GM21381 (cell line): Measurements from ENCODE around the gene POLE3.
"Not testable (repeated sequence)": the region's sequence is repeated elsewhere in the genome, so short reads cannot be mapped to it uniquely, and the experiment has no call there.

Experiments
- ATAC-seq: cut with Tn5 transposase; IDR thresholded peaks from one replicate; pipeline ENCODE4 v1.9.1; 2021; ENCODE audit warnings: mild to moderate bottlenecking, moderate library complexity; ENCODE audit not compliant: unreplicated experiment

POLE3 gene, protein sequence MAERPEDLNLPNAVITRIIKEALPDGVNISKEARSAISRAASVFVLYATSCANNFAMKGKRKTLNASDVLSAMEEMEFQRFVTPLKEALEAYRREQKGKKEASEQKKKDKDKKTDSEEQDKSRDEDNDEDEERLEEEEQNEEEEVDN

DNA sequence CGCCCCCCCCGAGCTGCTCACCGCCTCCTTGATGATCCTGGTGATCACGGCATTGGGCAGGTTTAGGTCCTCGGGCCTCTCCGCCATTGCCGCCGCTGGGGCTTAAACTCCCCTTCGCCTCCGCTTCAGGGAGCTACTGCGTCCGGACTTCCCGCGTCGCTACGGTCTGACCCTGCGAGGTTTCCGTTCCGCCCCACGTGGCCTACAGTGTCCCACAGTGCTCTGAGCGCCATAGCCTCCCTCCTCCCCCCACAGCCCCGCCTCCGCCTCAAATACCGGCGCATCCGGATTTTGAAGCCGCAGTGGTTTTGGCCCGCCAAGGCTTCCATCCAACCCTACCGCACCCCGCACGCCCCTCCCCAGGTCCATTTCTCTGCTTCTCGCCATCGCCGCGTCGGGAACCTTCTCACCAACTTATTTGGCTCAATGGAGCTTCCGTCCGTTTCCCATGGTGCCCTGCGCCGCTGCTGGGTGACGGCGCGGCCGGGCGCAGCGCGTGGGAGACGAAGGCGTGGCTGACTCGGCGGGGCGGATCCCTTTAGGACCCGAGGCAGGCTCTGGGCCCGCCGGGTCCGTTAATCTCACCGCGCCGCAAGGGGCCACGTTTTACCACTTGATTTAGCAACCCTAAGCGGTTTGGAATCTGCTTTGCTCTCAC is at the start of gene POLE3, which contains the start of gene C9orf43:
POLE3 (minus strand) TSS at position 469 of the 658 bp plus-strand sequence; CDS start at position 87, 382 bp downstream.
C9orf43 (plus strand) TSS at position 541 of the 658 bp plus-strand sequence. CDS start 2,747 bp downstream, outside the sequence.
- ATAC-seq: peak; percentile 89

DNA sequence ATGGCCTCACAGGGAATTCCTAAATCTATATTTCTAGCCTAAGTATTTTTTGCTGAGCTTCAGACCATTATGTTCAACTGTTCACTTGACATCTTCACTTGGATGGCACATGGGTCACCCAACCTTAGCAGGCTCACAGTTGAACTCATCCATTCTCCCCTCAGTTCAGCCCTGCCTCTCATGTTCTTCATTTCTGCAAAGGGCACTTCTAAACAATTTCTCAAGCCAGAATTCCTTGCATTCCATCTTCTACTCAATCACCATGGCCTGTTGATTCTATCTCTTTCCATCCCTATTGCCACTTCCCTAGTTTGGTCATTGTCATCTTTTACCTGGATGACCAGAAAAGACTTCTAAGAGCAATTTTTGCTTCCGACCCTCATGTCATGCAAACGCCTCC is 45.8 kb upstream of the POLE3 start:
- ATAC-seq: no peak

DNA sequence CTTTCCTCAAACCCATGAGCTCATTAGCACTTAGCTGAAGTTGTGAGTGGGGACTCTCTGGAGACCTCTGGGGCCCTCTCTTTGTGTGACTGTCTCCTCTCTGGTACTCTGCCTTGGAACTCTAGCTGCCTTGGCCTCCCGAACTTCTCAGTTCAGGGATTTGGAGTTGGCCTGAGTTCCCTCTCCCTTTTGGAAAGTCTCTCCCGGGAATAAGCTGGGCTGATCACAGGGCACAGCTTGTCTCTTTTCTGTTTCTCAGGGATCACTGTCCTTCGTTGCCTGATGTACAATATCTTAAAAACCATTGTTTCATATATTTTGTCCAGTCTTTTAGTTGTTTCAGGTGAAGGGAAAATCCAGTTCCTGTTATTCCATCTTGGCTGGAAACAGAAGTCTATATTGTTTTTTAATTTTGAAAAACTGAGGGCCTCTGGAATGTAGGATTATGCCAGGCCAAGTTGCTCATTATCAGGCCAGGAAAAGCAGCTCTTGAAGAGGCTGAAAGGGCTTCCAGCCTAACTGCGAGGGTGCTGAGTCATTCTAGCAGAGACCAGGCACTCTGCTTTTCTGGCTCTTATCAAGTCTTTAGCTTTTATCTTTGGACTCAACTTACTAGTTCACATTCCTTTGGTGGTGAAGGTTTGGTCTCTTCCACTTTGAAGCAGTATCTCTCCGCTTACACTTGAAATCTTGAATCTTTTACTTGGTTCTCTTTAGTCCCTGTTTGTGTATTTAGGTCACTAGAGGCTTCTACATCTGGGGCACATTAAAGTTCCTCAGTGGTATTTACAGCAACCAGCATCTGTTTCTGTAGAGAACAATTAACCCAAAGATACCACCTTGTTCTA is 44.7 kb upstream of the POLE3 start:
- no peak for ATAC-seq

DNA sequence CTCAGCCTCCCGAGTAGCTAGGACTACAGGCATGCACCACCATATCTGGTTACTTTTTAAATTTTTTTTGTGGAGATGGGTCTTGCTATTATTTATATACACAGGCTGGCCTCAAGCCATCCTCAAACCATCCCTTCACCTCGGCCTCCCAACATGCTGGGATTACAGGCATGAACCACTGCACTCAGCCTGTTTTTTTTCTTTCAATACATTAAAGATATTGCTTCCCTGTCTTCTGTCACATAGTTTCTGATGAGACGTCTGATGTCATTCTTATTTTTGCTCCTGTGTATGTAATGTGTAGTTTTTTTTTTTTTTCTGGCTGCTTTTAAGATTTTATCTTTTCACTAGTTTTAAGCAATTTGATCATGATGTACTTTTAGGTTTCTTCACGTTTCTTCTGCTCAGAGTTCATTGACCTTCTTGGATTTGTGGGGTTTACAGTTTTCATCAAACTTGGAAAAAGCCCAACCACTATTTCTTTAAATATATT is 41.7 kb upstream of the POLE3 start:
- ATAC-seq: no peak

DNA sequence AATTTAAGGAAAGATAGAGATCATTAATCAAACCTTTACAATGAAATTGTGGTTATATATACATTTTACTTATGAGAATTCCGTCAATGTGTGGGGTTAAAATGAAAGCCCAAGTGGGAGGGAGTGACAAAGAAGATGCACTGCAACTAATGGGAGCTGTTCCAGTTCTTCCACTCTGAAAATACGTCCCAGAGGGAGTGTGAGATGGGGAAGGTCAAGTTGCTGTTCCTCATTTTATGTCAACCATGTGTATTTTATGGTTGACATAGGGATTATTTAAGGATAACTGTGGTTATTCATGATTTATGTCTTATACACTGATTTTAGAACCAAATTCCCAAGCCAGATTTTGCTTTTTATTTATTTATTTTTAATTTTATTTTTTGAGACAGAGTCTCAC is 38.9 kb upstream of the POLE3 start:
- ATAC-seq: no peak

DNA sequence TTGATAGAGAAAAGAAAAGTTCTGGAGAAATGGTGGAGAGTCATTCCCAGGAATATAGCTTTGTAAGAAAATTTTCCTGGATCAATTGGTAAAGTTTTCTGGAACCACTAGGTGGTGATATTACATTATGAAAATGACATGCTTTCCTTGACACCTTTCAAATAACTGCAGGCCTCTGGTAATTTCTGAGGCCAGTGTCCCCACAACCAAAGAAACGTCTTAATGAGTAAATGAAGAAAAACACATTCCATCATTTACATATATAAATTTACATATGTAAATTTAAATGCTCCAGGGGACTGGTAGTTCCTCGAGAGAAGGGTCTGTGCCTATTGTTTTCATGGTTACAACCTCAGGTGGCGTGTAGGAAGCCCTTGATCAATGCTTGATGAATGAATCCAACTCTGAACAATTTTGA is 35.9 kb upstream of the POLE3 start:
- no peak for ATAC-seq

DNA sequence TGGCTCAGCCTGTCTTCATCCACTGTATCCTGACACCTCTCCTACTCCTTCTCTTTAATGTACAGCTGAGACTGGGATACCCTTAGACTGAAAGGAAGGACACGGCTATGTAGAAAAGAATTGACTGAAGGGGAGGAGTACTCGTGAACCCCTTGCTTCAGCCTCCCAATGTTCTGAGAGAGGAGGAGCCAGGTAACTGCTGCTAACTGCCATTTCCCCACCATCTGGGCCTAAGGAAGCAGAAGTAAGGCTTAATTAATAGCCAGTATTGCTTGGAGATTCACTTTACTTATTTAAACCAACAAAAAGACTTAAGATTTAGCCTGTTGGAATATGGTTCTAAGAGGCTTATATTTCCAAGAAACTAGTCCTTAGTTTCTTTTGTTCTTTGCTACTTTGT is 34.3 kb upstream of the POLE3 start:
- ATAC-seq: no peak

DNA sequence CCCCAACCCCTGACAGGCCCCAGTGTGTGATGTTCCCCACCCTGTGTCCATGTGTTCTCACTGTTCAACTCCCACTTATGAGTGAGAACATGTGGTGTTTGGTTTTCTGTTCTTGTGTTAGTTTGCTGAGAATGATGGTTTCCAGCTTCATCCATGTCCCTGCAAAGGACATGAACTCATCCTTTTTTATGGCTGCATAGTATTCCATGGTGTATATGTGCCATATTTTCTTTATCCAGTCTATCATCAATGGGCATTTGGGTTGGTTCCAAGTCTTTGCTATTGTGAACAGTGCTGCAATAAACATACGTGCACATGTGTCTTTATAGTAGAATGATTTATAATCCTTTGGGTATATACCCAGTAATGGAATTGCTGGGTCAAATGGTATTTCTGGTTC is 27.2 kb upstream of the POLE3 start:
- ATAC-seq: not testable (repeated sequence)

DNA sequence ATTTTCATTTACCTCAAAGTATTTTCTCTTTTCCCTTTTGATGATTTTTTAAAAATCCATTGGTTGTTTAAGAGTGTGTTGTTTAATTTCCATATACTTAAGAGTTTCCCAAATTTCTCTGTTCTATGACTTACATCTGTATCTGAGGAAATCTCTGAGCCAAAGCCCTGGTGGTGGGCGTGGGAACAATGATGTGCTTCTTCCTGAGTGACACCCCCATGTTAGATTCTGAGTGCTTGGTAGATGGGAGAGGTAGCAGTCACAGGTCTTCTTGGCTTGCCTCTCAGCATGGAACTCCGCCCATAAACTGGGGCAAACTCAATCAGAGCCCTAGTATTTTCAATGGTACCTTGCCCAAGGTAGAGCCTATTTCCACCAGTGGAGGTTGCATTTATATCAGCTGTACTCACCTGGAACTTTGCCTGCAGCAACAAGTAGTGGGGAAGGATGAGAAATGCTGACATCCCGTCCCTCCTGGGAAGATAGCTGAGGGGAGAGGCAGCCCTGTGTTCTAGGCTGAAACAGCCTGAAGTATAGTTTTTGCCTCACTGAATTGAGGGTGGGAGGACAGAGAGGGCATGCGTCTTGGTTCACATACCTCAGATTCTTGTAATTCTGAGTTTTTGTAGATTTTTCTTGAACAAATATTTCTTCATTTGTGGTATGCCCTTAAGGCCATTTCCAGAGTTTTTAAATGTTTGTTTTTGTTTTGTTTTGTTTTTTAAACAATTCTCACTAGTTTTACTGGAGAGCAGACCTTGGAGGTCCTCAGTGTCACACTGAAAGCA is 26.4 kb upstream of the POLE3 start:
- no peak for ATAC-seq

DNA sequence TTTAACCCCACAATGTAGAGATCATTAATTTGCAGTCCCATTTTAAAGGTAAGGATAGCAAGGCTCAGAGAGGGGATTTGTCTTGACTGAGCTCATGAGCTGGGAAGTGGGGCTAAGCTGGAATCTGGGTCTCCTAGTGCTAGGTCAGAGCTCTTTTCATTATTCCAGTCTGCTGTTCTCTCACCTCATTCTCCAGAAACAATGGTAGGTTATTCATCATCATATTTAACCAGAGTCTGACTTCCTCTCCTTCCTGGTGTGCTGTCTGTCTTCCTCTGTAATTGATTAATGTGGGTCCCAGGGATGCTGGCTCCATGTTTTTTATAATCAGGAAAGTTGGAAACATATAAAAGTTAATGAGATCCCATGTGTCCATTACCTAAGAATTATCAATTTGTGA is 20.7 kb upstream of the POLE3 start:
- no peak for ATAC-seq

DNA sequence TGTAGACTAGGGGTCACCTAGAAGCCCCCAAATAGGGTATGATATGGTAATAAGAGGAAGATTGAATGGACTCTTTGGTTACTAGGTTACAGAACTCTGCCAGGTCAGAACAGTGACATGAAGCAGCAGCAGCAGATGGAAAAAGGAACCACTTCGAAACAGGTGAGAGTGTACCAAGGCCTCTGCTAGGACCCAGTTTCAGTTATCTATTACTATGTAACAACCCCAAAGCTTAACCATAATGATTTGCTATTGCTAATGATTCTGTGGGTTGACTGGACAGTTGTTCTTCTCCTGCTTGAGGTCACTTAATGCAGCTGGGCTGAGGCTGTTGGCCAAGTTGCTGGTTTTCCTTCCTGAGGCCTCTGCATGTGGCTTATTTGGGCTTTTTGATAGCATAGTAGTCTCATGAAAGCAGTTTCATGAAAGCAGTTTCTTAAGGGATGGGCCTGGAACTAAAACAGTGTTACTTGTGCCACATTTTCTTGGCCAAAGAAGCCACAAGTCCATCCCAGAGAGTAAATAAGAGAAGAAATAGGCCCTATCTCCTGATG is 17.7 kb upstream of the POLE3 start:
- no peak for ATAC-seq

DNA sequence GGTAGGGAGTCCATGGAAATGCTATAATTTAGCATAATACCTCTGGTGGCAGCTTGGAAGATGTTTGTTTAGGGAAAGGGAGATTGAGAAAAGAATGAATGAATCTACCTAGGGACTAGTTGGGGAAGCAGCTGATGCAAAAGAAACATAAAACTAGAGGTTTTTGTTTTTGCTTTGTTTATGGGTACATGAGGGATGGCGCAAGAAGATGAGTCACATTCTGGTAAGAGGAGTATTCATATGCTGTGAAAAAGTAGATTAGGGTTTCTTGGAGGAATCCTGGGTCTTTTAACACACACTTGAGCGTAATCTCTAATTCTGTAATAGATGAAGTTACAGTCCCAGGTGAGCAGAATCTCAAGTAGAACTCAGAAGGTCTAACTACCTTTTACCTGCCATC is 17.2 kb upstream of the POLE3 start:
- no peak for ATAC-seq

DNA sequence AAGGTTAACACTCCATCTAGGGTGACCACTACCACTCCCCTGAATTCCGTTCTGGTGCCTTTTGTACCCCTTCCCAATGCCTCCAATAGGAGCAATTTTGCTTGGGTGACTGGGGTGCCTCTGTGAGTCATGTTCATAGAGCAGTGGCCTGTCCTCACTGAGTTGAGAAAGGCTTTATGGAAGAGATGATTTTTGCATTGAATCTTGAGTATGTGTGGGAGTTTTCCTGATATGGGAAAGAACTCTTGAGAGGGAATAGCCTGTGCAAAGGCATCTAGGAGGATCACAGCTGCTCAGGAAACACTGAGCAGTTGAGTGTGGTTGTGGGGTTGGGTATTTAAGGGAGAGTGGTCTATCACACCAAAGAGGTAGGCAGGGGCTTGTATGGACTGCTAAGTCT is 16.2 kb upstream of the POLE3 start:
- ATAC-seq: no peak

DNA sequence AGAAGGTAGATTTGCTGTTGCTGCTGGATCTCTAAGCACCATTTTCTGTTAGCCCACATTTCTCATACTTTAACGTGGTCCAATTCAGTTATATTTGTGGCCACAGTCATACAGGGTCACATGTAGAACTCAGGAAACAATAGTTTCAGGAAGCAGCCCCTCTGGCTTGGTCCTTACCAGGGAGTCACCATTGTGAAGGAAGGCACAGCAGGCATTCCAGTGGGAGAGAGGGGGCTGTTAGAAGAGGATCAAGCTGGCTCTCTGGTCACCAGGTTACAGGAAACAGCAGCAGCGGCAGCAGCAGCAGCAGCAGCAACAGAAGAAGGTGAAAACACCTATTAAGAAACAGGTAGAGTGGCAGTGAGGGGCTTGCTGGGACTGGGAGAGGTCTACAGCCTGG is 14.6 kb upstream of the POLE3 start:
- ATAC-seq: no peak

DNA sequence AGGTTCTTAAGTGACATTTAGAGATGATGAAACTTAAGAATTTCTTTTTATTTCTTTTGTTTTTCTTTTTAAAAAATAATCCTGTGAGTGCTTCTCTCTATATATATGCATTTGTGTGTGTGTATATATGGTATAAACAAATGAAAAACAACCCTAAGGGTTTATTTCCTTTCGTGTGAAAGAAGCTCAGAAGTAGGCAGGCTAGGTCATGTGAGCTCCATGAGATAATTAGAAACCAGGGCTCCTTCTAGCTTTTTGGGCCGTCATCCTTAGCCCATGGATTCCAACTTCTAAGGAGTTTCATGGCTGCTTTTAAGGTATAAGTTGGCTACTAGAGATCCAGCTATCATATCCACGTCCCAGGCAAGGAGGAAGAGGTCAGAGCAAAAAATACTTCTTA is 11.3 kb upstream of the POLE3 start:
- ATAC-seq: no peak

DNA sequence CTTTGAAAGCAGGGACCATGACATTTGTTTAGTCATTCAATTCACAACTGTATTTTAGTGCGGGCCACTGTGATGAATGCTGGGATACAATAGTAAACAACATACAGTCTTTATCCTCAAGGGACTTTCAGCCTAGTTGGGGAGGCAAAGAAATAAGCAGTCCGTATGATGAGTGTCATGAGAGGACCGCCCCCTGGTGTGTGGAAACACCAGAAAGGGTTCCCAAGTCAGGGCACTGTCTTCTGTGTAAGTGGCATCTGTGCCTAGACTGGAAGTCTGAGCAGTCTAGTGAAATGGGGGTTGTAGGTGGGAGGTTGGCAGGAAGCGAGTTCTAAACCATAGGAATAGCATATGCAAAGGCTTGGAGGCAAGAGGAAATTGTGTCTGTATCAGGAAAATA is 6.9 kb upstream of the POLE3 start:
- ATAC-seq: no peak

DNA sequence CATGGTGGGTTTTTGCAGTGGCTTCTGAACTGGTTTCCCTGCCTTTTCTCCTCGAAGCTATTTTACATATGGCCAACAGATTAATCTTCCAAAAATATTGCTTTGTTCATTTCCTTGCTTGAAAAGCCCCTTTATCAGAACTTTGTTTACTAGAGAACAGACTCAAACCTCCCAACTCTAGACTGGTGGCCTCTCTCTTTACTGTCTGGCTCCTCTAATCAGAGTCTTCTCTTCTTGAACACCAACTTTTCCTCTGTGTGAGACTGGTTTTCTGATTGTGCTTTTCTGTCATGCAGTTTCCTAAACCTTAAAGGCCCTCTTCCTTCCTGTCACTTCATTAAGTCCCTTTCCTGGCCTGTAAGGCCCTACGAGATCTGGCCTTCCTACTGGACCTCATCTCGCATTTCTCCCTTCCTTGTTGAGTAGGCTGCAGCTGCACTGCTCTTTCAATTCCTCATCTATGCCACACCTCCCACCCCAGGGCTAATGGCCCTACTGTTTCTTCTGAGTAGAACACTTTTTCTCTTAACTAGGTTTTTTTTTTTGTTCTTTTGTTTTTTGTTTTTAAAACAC is 5.8 kb upstream of the POLE3 start:
- ATAC-seq: peak; percentile 98

DNA sequence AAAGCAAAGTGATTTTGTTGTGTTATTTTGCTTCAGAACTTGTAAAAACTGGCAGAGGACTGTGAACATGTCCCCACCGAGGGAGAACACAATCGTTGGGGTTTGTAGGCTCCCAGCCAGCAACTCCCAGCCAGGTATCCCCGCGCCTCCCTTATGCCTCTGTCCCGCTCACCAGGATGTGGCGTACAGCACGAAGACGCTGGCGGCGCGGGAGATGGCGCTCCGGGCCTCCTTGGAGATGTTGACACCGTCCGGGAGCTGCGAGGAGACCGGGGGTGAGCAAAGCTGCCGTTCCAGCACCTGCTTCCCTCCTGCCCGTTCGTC is 630 bp downstream of the POLE3 start:
- peak; percentile 5 for ATAC-seq

DNA sequence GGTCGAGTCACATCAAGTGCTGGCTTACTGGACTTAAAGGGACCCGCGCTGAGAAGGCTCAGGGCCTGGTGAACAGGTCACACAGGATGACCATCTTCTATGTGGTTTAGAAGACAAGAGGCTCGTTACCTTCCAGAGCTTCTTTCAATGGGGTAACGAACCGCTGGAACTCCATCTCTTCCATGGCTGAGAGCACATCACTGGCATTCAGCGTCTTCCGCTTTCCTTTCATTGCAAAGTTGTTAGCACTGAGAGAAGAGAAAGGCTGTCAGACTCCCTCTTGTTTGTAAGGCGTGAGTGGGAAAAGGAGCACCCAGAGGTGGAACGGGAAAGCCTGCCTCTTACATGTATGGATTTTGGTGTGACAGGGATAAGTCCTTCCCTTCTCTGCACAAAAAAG is 994 bp downstream of the POLE3 start:
- ATAC-seq: no peak

DNA sequence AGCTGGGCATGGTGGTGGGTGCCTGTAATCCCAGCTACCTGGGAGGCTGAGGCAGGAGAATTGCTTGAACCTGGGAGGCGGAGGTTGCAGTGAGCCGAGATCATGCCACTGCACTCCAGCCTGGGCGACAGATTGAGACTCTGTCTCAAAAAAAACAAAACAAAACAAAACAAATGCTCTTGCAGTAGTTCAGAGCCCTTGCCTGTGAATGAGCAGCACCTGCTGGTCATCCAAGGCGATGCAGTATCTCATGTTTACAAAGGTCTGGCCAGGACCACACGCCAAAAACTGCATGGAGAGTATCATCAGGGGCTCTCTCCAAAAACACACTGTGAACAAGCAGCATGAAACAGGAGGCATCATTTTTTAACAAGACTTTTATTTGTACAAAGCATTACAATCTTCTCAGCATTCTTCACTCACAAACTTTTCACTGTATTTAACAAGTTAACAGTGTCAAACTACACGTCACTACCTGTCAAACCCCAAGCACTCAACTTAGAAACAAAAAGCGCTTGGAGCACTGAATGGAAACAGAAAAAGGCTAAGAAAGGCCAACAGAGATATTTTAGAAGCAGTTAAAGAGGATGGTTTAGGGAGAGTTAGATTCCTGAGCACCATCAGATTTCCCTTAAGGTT is 3.5 kb downstream of the POLE3 start:
- ATAC-seq: not testable (repeated sequence)
